ENCODE results near the gene RPP21.

Gene RPP21

DNA sequence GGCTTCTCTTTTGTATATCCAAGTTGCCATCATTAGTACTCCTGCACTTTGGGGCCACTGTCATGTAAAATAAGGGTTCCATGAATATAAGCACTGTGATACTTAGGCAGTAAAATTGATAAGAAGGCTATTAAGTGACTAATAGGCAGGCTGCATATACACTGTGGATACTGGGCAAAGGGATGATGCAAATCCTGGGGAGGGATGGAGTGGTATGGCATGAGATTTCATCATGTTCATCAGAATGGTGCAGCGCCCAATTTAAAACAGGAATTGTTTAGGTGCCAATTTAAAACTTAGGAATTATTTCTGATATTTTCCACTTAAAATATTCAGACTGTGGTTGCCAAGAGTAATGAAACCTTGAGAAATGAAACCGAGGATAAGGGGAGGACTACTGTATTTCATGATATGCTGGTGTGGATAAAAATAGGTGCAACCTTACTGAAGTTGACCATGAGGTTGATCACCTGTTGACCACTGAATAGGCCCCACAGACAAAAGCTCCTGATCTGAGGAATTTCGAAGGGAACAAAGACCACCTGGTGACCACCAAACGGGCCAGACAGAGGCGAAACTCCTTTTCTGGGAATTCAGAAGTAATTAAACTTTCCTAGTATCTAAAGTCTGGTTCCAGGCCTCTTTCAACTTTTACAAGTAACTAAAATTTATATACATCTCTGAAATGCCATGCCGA, 23.1 kb upstream of the RPP21 start:
- Histone ChIP-seq H3K36me3 (ENCODE audit: insufficient read depth, low read length) (peaks cover 6% of the 10 kb centered on the region; the same call in 1 of the 2 replicates), H3K4me2 (ENCODE audit: insufficient read depth, low read length) (peak overlapping the region; percentile 32; the same call in 1 of the 2 replicates), H3K9me3 (ENCODE audit: insufficient read depth, low read length, severe bottlenecking) (no peaks in the 10 kb centered on the region), H3K79me2 (ENCODE audit: insufficient read depth, low read length) (peaks cover 96% of the 10 kb centered on the region), H4K20me1 (ENCODE audit: insufficient read depth, low read length) (peaks cover 66% of the 10 kb centered on the region; the same call in 1 of the 2 replicates), H3K4me1 (ENCODE audit: insufficient read depth, low read length) (peaks cover 38% of the 10 kb centered on the region), H2AFZ (ENCODE audit: low read depth, low read length) (no peak overlapping the region), H3K9ac (ENCODE audit: low read depth, low read length) (no peak overlapping the region), H3K27me3 (ENCODE audit: insufficient read depth, low read length, poor library complexity) (no peaks in the 10 kb centered on the region), H3K27ac (ENCODE audit: low read length) (no peak overlapping the region), H3K4me3 (ENCODE audit: low read depth in 1 of 2, low read length in 2 of 2) (no peak overlapping the region)
- DNase-seq (no peak), ATAC-seq (ENCODE audit: insufficient read depth, low read depth) (no peak)
- TF ChIP-seq EZH2 (IDR thresholded peaks at IDR 0.05; ENCODE audit: borderline replicate concordance, low read depth, low read length, severe bottlenecking), result no peak
- TF ChIP-seq, protein P1, sequence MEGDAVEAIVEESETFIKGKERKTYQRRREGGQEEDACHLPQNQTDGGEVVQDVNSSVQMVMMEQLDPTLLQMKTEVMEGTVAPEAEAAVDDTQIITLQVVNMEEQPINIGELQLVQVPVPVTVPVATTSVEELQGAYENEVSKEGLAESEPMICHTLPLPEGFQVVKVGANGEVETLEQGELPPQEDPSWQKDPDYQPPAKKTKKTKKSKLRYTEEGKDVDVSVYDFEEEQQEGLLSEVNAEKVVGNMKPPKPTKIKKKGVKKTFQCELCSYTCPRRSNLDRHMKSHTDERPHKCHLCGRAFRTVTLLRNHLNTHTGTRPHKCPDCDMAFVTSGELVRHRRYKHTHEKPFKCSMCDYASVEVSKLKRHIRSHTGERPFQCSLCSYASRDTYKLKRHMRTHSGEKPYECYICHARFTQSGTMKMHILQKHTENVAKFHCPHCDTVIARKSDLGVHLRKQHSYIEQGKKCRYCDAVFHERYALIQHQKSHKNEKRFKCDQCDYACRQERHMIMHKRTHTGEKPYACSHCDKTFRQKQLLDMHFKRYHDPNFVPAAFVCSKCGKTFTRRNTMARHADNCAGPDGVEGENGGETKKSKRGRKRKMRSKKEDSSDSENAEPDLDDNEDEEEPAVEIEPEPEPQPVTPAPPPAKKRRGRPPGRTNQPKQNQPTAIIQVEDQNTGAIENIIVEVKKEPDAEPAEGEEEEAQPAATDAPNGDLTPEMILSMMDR (IDR thresholded peaks at IDR 0.05; ENCODE audit: borderline replicate concordance, extremely low read depth, low read length, poor library complexity, severe bottlenecking), result no peak

DNA sequence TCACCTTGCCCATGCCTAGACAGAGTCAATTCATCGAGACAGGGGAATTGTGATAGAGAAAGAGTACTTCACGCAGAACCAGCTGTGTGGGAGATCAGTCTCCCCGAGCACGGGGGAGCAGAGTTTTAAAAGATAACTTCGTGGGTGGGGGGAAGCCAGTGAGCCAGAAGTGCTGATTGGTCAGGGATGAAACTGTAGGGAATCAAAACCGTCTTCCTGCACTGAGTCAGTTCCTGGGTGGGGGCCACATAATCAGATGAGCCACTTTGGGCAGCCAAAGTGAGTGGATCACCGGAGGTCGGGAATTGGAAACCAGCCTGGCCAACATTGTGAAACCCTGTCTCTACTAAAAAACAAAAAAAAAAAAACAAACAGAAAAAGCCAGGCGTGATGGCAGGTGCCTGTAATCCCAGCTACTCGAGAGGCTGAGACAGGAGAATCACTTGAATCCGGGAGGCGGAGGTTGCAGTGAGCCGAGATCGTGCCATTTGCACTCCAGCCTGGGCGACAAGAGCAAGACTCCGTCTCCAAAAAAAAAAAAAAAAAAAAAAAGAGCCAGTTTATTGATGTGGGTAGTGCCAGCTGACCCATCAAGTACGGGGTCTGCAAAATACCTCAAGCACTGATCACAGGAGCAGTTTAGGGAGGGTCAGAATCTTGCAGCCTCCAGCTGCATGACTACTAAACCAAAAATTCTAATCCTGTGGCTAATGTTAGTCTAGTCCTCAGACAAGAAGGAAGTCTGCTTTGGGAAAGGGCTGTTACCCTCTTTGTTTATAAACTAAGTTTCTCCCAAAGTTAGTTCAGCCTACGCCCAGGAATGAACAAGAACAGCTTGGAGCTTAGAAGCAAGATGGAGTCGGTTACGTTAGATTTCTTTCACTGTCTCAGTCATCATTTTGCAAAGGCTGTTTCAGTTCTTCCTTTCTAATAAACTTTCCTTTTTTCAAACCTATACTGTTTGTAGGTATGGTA, 22.1 kb upstream of the RPP21 start:
- Histone ChIP-seq H3K9ac (ENCODE audit: low read depth, low read length) (no peak overlapping the region), H3K27me3 (ENCODE audit: insufficient read depth, low read length, poor library complexity) (no peaks in the 10 kb centered on the region), H2AFZ (ENCODE audit: low read depth, low read length) (no peak overlapping the region), H4K20me1 (ENCODE audit: insufficient read depth, low read length) (peaks cover 59% of the 10 kb centered on the region; the same call in 1 of the 2 replicates), H3K4me1 (ENCODE audit: insufficient read depth, low read length) (peaks cover 46% of the 10 kb centered on the region), H3K4me2 (ENCODE audit: insufficient read depth, low read length) (peak overlapping the region; percentile 80; the same call in 1 of the 2 replicates), H3K9me3 (ENCODE audit: insufficient read depth, low read length, severe bottlenecking) (no peaks in the 10 kb centered on the region), H3K36me3 (ENCODE audit: insufficient read depth, low read length) (0 out of 2 replicates have a peak, but pooled peaks cover 5% of the 10 kb centered on the region), H3K27ac (ENCODE audit: low read length) (no peak overlapping the region), H3K79me2 (ENCODE audit: insufficient read depth, low read length) (peaks cover 87% of the 10 kb centered on the region), H3K4me3 (ENCODE audit: low read depth in 1 of 2, low read length in 2 of 2) (no peak overlapping the region)
- ATAC-seq (ENCODE audit: insufficient read depth, low read depth), result no peak
- no peak for TF ChIP-seq EZH2 (IDR thresholded peaks at IDR 0.05; ENCODE audit: borderline replicate concordance, low read depth, low read length, severe bottlenecking)
- TF ChIP-seq, protein P1 (IDR thresholded peaks at IDR 0.05; ENCODE audit: borderline replicate concordance, extremely low read depth, low read length, poor library complexity, severe bottlenecking), result no peak
- no peak for DNase-seq

DNA sequence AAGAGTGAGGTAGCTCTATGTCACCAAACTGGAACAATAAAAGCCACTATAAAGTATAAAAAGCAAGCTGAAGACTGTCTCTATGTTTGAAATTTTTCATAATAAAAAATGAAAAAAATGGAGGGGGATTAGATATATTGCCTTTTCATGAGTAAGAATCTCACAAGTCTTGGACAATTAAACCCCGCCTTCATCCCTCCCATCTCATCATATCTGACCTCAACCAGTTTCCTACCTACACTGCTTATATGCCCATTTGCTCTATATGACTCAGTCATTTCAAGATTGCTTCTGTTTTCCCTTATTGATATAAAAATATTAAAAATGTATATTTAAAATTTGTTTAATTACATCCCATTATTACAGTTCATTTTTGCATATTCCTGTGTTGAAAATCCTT, 21.1 kb upstream of the RPP21 start:
- peaks cover 78% of the 10 kb centered on the region for H3K79me2 ChIP-seq (ENCODE audit: insufficient read depth, low read length)
- DNase-seq, result no peak

More for the DNA sequence above, 21.1 kb upstream of the RPP21 start:
- H3K4me3 ChIP-seq (ENCODE audit: low read depth in 1 of 2, low read length in 2 of 2), result no peak overlapping the region
- no peaks in the 10 kb centered on the region for H3K9me3 ChIP-seq (ENCODE audit: insufficient read depth, low read length, severe bottlenecking)
- peaks cover 52% of the 10 kb centered on the region for H3K4me1 ChIP-seq (ENCODE audit: insufficient read depth, low read length)
- H3K4me2 ChIP-seq (ENCODE audit: insufficient read depth, low read length), result peak overlapping the region; percentile 80; the same call in 1 of the 2 replicates
- H2AFZ ChIP-seq (ENCODE audit: low read depth, low read length), result no peak overlapping the region
- 0 out of 2 replicates have a peak, but pooled peaks cover 4% of the 10 kb centered on the region for H3K36me3 ChIP-seq (ENCODE audit: insufficient read depth, low read length)
- H4K20me1 ChIP-seq (ENCODE audit: insufficient read depth, low read length), result peaks cover 49% of the 10 kb centered on the region; the same call in 1 of the 2 replicates
- H3K27me3 ChIP-seq (ENCODE audit: insufficient read depth, low read length, poor library complexity), result no peaks in the 10 kb centered on the region
- no peak for ATAC-seq (ENCODE audit: insufficient read depth, low read depth)
- no peak overlapping the region for H3K27ac ChIP-seq (ENCODE audit: low read length)
- no peak overlapping the region for H3K9ac ChIP-seq (ENCODE audit: low read depth, low read length)
- TF ChIP-seq, protein P1 (IDR thresholded peaks at IDR 0.05; ENCODE audit: borderline replicate concordance, extremely low read depth, low read length, poor library complexity, severe bottlenecking), result no peak
- TF ChIP-seq EZH2 (IDR thresholded peaks at IDR 0.05; ENCODE audit: borderline replicate concordance, low read depth, low read length, severe bottlenecking), result no peak

All from DND-41 (cell line).